ENCODE results near the gene GPX4. TPM values are rescaled to one million over a fixed set of nuclear protein-coding genes. Genes with fewer than 3 reads are reported as not detected.

Gene GPX4, protein sequence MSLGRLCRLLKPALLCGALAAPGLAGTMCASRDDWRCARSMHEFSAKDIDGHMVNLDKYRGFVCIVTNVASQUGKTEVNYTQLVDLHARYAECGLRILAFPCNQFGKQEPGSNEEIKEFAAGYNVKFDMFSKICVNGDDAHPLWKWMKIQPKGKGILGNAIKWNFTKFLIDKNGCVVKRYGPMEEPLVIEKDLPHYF
- 30.7 and 37.1 TPM in 2 replicates for total RNA-seq (2013; cell fraction: nucleolus; rRNA removed)
- total RNA-seq (2014; rRNA removed) (325 and 388 TPM in 2 replicates), total RNA-seq (2014; rRNA removed; fragmentation: Illumina TruSeq; extraction: Trizol) (185 and 204 TPM in 2 replicates), total RNA-seq (2021) (305 and 316 TPM in 2 replicates), polyA plus RNA-seq (2011; rRNA removed) (171 and 289 TPM in 2 replicates), polyA plus RNA-seq (2014; fragmentation: Illumina TruSeq; extraction: Trizol) (144 and 257 TPM in 2 replicates), polyA plus RNA-seq (2014; fragmentation: Nextera tagmentation; extraction: Ambion mirVana) (10 to 100 TPM; 33.3 to 99.6 TPM), polyA plus RNA-seq (2014; rRNA removed) (749 and 807 TPM in 2 replicates), polyA plus RNA-seq (2016; fragmentation: Nextera tagmentation; extraction: Ambion mirVana) (100 to 1,000 TPM; 534 to 574 TPM), polyA minus RNA-seq (2011; rRNA and poly(A)+ RNA removed) (134 and 182 TPM in 2 replicates), Bru-seq, nascent RNA (percentile 91 among the genes with signal in this experiment), BruChase-seq, experiment 1, labeled RNA remaining after a 6-hour chase (percentile 98 among the genes with signal in this experiment), BruChase-seq, experiment 2, labeled RNA remaining after a 2-hour chase (percentile 96 among the genes with signal in this experiment)
- polyA plus RNA-seq (2011; ENCODE audit: low read depth): 143 TPM
- 532 and 769 TPM in 2 replicates for polyA plus RNA-seq (2011; cell fraction: cytosol; rRNA removed)
- 455 and 480 TPM in 2 replicates for polyA plus RNA-seq (2011; cell fraction: nucleus; rRNA removed)
- 460 and 464 TPM in 2 replicates for polyA plus RNA-seq (2012)
- 111 and 122 TPM in 2 replicates for polyA minus RNA-seq (2011; cell fraction: cytosol; rRNA and poly(A)+ RNA removed)
- 39.3 and 60.3 TPM in 2 replicates for polyA minus RNA-seq (2011; cell fraction: nucleus; rRNA and poly(A)+ RNA removed)
- long read RNA-seq, experiment 1, transcript GPX4-207 (6 exons, 812 nt): minor isoform, 5 of 238 reads
- long read RNA-seq, experiment 1, transcript GPX4-201 (7 exons, 919 nt): major isoform, 185 of 238 reads
- long read RNA-seq, experiment 1, transcript GPX4-206 (7 exons, 803 nt): minor isoform, 5 of 238 reads
- long read RNA-seq, experiment 1, partial matches to known transcripts: 4 of 238 reads
- long read RNA-seq, experiment 1, other reads (novel, unspliced or antisense): 38 of 238 reads
- long read RNA-seq, experiment 2, transcript GPX4-201 (7 exons, 919 nt): major isoform, 117 of 130 reads
- long read RNA-seq, experiment 2, partial matches to known transcripts: 3 of 130 reads
- long read RNA-seq, experiment 2, other reads (novel, unspliced or antisense): 9 of 130 reads

DNA sequence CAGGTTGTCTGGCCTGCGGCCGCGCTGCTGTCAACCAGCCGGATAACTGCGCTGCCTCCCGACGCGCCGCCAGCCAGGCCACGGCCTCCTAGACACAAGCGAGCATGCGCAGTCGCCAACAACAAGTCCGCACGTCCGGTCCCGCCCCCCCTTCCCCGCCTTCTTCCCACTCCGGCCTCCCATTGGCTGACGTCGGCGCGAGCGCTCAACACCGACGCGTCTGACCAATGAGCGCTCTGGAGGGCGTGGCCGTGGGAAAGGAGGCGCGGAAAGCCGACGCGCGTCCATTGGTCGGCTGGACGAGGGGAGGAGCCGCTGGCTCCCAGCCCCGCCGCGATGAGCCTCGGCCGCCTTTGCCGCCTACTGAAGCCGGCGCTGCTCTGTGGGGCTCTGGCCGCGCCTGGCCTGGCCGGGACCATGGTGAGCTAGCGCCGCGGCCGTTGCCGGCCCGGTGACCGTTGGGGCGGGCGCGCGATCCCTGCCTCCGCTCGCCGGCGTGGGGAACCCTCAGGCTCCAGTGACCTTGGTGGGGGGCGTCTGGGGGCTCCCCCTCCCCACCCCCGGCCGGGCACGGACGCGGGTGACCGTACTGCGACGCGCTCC, at the start of gene GPX4:
TSS of gene GPX4 (plus strand) at position 287 of the 603 bp plus-strand sequence. CDS start at position 337, 50 bp downstream.
- Histone ChIP-seq H3K79me2 (ENCODE audit: control insufficient read depth, insufficient read depth, low read length) (peaks cover 9% of the 10 kb centered on the region), H3K36me3 (ENCODE audit: control insufficient read depth in 2 of 2, insufficient read depth in 2 of 2, low read length in 1 of 2) (peaks cover 0 to 7% of the 10 kb centered on the region in 2 experiments; a peak in 2 of 4 replicates), H3K4me3 (peak within 1 kb of the TSS; percentile 91), H4K20me1 (ENCODE audit: control insufficient read depth, insufficient read depth) (no peaks in the 10 kb centered on the region; the same call in 1 of the 2 replicates), H3K27ac (ENCODE audit: control insufficient read depth, insufficient read depth) (peak within 1 kb of the TSS; percentile 90), H3K27me3 (replicated peaks in 1 of 2; ENCODE audit: control insufficient read depth in 2 of 2, insufficient read depth in 2 of 2, low read length in 1 of 2) (no peaks in the 10 kb centered on the region), H3K9me3 (replicated peaks; ENCODE audit: control insufficient read depth, insufficient read depth, low read length) (no peaks in the 10 kb centered on the region; the same call in 2 of the 3 replicates), H3K4me1 (ENCODE audit: control insufficient read depth, insufficient read depth, low read length) (peaks cover 38% of the 10 kb centered on the region), H3K9ac (ENCODE audit: control insufficient read depth, insufficient read depth, low read length) (peak within 1 kb of the TSS; percentile 74), H2AFZ (ENCODE audit: control insufficient read depth, low read depth, low read length) (no peak within 1 kb of the TSS), H3K4me2 (ENCODE audit: control insufficient read depth, insufficient read depth) (peak within 1 kb of the TSS; percentile 86)
- ChIA-PET SMC1A (ENCODE audit: uncharacterized antibody, unreplicated experiment) (interaction anchor here (0.7 to 2.0 kb wide), 5 partner anchors 22 to 89 kb away, joined by 3 to 12 read pairs (median 4); partner anchors contain the start of gene ARHGAP45), CTCF (interaction anchor here (0.7 to 1.5 kb wide), 3 partner anchors 10 to 121 kb away, joined by 3 to 6 read pairs (median 3); no protein-coding TSS in a partner anchor), RAD21 (ENCODE audit: unreplicated experiment) (interaction anchor here (0.9 to 1.8 kb wide), 6 partner anchors 23 to 156 kb away, joined by 3 to 9 read pairs (median 3); partner anchors contain the start of gene ARHGAP45), POLR2A (interaction anchor here (0.8 to 4.0 kb wide), 10 partner anchors 10 to 82 kb away, joined by 3 to 45 read pairs (median 5); partner anchors contain the start of genes ARHGAP45 and CNN2)
- BruUV-seq (replicated peaks): no TSS peak
- DNase-seq (ENCODE audit: low read depth, low spot score): peak; percentile 96
- FAIRE-seq: peak; percentile 99
- intact Hi-C loops (cut with micrococcal nuclease; ENCODE audit: unreplicated experiment): loop anchor here (2.0 to 5.0 kb wide), 5 partner anchors 27 to 138 kb away; partner anchors contain the start of genes ATP5F1D, RNU6-2 and TMEM259
- peak; percentile 80 for ATAC-seq
- in situ Hi-C loops (cut with MboI): no loop called here
- 2% methylated on average over 35 of the region's 75 CpGs for WGBS (ENCODE audit: insufficient coverage, insufficient replicate concordance, low lambda C conversion rate, missing lambda C conversion rate)
- TF ChIP-seq PML (IDR thresholded peaks at IDR 0.05; ENCODE audit: low read length) (peak; percentile 79; the same call in 1 of the 2 replicates), NR2C1 (IDR thresholded peaks at IDR 0.05) (no peak), NFYB (IDR thresholded peaks at IDR 0.05; ENCODE audit: insufficient read depth, low read depth, low read length) (peak; percentile 96), POLR2A (IDR thresholded peaks at IDR 0.05; ENCODE audit: low read depth, low read length) (peak; percentile 99), ZNF274 (IDR thresholded peaks at IDR 0.05; ENCODE audit: insufficient read depth, insufficient read length) (no peak), GATAD2B (conservative IDR thresholded peaks at IDR 0.05; ENCODE audit: low read depth) (peak; percentile 84), BRCA1 (IDR thresholded peaks at IDR 0.05; ENCODE audit: low read depth, low read length) (no peak), MYC (IDR thresholded peaks at IDR 0.05; ENCODE audit: insufficient read depth, insufficient read length, insufficient replicate concordance, low read length, severe bottlenecking) (no peak), CREM (IDR thresholded peaks at IDR 0.05; ENCODE audit: low read depth) (peak; percentile 73; the same call in 1 of the 2 replicates), NFIC (IDR thresholded peaks at IDR 0.05; ENCODE audit: low read depth, low read length) (no peak), SPI1 (IDR thresholded peaks at IDR 0.05; ENCODE audit: borderline replicate concordance, insufficient read depth, low read depth, low read length) (no peak), NFYA (IDR thresholded peaks at IDR 0.05; ENCODE audit: borderline replicate concordance, low read depth, low read length) (no peak; the same call in 1 of the 2 replicates), SP1 (IDR thresholded peaks at IDR 0.05; ENCODE audit: low read depth, low read length) (peak; percentile 93), NRF1 (conservative IDR thresholded peaks at IDR 0.05; ENCODE audit: low read depth, low read length) (peak; percentile 38; the same call in 1 of the 2 replicates), NFXL1 (IDR thresholded peaks at IDR 0.05; ENCODE audit: borderline replicate concordance) (no peak), CBFB (IDR thresholded peaks at IDR 0.05; ENCODE audit: low read depth) (no peak), TAF1 (IDR thresholded peaks at IDR 0.05; ENCODE audit: borderline replicate concordance, low read depth, low read length) (peak; percentile 76)
- TF ChIP-seq, protein P1, sequence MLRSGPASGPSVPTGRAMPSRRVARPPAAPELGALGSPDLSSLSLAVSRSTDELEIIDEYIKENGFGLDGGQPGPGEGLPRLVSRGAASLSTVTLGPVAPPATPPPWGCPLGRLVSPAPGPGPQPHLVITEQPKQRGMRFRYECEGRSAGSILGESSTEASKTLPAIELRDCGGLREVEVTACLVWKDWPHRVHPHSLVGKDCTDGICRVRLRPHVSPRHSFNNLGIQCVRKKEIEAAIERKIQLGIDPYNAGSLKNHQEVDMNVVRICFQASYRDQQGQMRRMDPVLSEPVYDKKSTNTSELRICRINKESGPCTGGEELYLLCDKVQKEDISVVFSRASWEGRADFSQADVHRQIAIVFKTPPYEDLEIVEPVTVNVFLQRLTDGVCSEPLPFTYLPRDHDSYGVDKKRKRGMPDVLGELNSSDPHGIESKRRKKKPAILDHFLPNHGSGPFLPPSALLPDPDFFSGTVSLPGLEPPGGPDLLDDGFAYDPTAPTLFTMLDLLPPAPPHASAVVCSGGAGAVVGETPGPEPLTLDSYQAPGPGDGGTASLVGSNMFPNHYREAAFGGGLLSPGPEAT (IDR thresholded peaks at IDR 0.05; ENCODE audit: low read depth): no peak
